HG03432 (cell line): ENCODE measurements around the gene UST.
A peak's percentile ranks its signal among the peaks of the same experiment; 100 is the strongest.
"Not testable (repeated sequence)": the region's sequence is repeated elsewhere in the genome, so short reads cannot be mapped to it uniquely, and the experiment has no call there.

ENCODE experiments used
- ATAC-seq: cut with Tn5 transposase; IDR thresholded peaks from one replicate; pipeline ENCODE4 v1.9.1; 2021; ENCODE audit warnings: mild to moderate bottlenecking, moderate library complexity; ENCODE audit not compliant: unreplicated experiment

UST gene

GRCh38 chr6:148967541-148967956 is 220.7 kb downstream of the UST start:
- no peak for ATAC-seq

GRCh38 chr6:148968771-148969602 is 222.2 kb downstream of the UST start:
- ATAC-seq = no peak

- ATAC-seq = no peak
Observed at GRCh38 chr6:148969603-148970061, 222.8 kb downstream of the UST start.

- ATAC-seq = no peak
Observed at GRCh38 chr6:148971031-148971927, 224.4 kb downstream of the UST start.

DNA sequence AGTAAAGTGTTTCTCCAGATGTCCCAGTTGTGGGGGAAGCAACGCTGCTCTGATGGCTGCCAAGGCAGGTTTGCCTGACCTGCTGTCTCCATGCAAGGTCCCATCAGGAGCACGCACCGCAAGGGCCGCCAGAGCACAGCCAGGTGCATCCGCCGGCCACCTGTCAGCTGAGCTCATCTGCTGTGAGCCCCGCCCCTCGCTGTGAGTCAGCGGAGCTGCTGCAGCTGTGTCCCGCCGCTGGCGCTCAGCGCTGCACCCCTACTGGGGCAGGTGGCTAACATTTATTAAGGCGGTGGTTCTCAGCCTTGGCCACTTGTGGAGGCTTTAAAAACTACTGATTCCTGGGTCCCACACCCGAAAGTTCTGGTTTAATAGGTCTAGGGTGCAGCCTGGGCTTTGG is 225.7 kb downstream of the UST start:
- peak; percentile 64 for ATAC-seq

GRCh38 chr6:148973538-148974208 is 226.8 kb downstream of the UST start:
- no peak for ATAC-seq

DNA sequence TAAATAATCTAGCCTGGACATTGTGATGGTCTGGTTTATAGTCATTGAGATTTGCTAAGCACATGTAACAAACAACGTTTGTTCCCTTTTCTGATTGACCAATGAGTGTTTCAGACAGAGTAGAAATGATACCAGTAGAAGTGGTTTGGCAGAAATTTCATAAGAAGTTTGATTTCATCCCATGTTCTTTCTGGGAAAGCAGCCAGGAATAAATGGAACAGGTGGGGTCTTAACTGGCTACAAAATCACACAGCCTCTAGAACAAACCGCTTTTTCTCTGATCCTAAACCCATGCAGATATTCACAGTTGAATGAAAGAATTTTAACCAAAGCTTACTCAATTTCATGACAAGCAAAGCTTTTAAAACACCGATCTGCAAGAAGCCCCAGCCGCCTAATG is 227.5 kb downstream of the UST start:
- no peak for ATAC-seq

DNA sequence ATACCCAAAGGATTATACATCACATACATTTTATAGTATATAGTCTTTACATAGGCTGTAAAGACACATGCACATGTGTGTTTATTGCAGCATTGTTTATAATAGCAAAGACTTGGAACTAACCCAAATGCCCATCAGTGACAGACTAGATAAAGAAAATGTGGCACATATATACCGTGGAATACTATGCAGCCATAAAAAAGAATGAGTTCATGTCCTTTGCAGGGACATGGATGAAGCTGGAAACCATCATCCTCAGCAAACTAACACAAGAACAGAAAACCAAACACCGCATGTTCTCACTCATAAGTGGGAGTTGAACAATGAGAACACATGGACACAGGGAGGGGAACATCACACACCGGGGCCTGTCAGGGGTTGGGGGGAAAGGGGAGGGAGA is 231.5 kb downstream of the UST start:
- not testable (repeated sequence) for ATAC-seq

- ATAC-seq = no peak
Observed at GRCh38 chr6:148979014-148979901, 232.4 kb downstream of the UST start.

GRCh38 chr6:148980234-148980633 is 233.4 kb downstream of the UST start:
- ATAC-seq = no peak

- no peak for ATAC-seq
Observed at GRCh38 chr6:148981515-148981914, 234.7 kb downstream of the UST start.

DNA sequence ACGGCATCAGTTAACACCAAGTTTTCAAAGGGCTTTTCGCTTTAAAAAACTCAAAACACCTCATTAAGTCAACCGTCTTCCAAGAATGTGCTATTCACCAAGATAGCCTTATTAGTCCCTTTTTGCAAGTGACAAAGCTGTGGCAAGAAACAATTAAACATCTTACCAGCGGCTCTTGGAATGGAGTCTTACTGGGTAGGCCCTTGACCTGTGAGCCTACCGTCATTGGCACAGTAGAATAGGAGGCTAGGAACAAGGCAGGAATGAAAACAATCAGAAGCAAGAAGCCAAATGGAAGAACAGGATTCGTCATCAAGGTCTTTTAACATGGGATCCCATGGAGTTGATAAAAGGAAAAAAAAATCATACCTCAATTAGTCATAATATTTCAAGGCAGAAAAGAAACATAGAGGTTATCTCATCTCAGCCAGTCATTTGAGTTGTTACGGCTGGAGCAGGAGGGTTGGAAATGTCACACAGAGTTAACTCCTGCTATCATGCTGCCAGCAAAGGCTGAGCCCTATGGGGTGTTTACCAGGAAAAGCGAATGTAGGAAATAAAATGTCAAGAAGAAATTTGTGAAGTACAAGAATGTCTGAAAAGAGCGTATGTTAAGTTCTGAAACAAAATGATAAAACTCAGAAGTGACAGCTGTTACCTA is 236.4 kb downstream of the UST start:
- no peak for ATAC-seq

DNA sequence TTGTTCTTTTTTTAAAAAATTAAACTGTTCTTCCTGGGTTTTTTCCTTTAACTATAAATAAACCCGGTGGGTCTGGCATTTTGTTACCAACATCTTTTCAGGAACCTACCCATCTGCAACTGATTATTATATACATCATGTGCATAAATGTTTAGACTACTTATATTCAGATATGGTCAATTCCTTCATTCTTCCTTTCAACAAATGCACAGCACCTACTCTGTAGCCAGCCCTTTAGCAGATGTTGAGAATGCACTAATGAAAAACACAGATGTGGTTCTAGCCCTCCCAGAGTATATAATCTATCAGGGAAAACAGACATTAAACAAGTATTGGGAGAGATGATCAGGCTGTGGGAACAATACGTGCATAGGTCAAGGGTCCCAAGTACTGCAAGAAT is 237.1 kb downstream of the UST start:
- no peak for ATAC-seq

DNA sequence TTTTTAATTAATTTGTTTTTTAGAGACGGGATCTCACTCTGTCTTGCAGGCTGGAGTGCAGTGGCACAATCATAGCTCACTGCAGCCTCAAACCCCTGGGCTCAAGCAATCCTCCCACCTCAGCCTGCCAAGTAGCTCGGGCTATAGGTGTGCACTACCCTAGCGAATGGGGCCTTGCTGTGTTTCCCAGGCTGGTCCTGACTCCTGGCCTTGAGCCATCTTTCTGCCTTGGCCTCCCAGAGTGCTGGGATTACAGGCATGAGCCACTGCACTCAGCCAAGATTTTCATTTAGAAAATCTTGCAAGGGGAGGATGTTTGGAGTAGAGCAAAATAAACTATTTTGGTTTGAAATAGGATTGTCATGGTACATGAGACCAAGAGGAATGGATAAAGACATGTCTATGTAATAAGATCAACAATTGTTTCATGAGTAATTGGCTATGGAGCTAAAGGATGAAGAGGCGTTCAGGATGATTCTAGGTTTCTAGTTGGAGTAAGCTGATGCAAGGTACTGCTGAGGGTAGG is 237.8 kb downstream of the UST start:
- ATAC-seq = no peak

DNA sequence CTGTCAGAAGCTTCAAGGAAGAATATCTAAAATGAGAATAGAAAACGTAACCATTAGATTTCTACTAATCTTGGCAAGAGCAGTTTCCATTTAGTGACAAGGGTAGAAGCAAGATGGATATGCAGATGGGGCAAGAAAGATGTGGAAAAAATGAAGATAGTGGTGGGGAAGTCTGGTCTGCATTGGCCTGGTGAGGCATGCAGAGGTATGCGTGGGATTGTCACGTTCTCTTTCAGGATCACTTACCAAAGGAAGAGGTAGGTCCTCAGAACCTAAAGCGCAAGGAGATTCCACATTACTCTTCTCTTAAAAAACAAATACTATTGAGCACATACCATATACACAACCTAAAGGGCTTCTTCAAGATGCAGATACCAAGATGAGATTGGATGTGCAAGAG is 238.7 kb downstream of the UST start:
- no peak for ATAC-seq

DNA sequence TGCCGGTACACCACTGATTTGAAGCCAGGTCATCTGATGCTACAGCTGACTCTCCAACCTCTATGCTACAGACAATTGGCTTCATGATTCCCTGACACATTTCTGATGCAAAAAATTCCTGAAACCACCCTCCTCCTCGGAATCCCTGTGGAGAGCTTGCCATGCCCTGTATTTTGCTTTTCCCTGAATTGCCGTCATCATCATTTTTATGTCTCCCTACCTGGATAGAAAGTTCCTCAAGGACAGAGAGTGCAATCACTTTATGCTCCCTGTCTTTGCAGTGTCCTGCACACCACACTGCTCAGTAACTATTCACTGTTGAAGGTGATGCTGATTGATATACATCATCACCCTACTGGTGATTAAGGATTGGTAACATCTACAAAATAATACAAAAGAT is 239.8 kb downstream of the UST start:
- ATAC-seq = no peak

DNA sequence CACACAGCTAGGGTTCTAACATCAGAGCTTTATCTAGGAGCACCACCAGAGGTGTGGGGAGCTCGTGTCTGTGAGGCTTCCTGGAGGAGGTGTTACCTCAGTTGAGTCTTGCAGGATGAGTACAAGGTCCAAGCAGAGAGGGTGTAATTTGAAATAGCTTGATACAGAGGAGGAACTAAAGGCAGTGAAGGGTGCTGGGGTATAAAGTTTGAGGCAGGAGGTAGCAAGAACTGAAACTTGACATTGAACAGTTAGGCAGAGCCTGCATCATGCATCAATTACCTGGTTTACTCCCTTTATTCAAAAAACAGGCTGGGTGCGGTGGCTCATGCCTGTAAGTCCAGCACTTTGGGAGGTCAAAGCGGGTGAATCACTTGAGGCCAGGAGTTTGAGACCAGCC is 241.2 kb downstream of the UST start:
- no peak for ATAC-seq

DNA sequence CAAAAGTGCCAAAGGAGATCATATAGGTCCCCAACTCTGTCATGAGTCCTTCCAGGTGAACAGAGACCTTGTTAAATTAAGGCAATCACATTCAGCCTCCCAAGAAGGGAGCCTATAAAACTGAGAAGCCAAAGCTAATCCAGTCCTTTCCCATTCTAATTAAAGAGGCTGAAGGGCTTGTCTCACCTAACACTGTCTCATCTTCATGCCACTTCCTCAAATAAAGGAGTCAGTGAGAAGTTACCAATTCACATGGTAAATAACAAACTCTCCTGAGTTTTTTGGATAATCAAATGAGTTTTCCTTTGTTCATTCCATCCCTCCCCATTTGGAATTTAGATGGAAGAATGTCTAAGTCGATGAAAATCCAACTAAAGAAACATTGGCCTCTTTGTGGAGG is 242.8 kb downstream of the UST start:
- no peak for ATAC-seq

DNA sequence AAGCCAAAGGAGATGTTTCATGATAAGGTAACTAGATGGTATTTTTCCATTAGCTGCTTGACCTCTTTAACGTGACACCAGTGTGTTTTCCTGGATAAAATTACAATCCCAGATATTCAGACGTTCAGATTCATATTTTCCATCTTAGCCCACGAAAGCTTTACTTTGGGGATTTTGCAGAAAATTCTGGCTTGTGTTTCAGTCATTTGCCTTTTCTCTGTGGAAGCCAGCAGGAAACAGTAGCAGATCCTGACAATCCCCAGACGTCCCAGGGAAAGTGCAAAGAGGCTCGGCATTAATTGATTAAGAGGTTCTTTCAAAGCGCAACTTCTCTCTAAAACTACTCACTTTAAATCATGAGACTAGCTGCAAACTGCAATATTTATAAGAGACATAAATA is 243.6 kb downstream of the UST start:
- no peak for ATAC-seq

DNA sequence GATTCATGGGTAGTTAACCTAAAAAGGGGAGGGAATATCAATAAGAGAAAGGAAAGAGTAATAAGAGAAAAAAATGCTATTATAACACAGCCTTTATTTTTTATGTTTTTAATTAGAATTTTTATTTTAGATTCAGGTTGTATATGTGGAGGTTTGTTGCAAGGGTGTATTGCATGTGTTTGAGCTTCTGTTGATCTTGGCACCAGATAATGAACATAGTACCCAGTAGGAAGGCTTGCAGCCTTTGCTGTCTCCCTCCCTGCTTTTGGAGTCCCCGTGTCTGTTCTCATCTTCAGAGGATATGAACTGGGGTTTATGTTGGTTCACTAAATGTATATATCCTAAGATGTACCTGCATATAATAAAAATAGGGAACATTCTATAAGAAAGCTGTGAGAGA is 250.0 kb downstream of the UST start:
- ATAC-seq = no peak
